Measurements from ENCODE around the gene KLHL25. TPM values are rescaled to one million over a fixed set of nuclear protein-coding genes. Genes with fewer than 3 reads are reported as not detected.

Gene KLHL25
- total RNA-seq, 1 donor, result 4.3 TPM

- no peak for TF ChIP-seq CTCF (IDR thresholded peaks at IDR 0.05; ENCODE audit: insufficient read depth, low read depth, low read length)
- no peak overlapping the region for H3K4me3 ChIP-seq (ENCODE audit: low read depth, low read length)
- DNase-seq (ENCODE audit: low read depth), result no peak
These were observed 30.0 kb downstream of the KLHL25 start for GRCh38 chr15:85764649-85765277.

GRCh38 chr15:85763673-85764633 is 30.8 kb downstream of the KLHL25 start:
- DNase-seq (ENCODE audit: low read depth), result no peak
- no peak overlapping the region for H3K4me3 ChIP-seq (ENCODE audit: low read depth, low read length)
- no peak for TF ChIP-seq CTCF (IDR thresholded peaks at IDR 0.05; ENCODE audit: insufficient read depth, low read depth, low read length)

DNA sequence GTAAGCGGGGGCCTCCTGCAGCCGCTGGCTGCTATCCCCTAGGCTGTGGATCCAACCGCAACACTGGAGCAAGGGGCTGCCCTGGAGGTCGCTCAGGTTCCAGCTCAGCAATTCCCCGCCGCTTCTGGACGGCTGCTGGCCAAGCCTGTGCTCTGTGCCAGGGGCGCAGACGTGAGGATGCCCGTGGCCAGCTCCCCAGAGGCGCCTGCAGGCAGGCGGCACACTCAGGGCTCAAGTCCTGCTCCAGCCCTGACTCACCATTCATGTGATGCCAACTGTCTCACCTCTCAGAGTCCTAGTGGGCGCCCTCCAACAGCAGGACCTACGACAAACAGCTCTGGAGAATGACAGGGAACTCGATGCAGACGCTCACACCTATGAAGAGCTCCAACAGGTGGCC is 31.6 kb downstream of the KLHL25 start:
- no peak overlapping the region for H3K4me3 ChIP-seq (ENCODE audit: low read depth, low read length)
- no peak for DNase-seq (ENCODE audit: low read depth)
- no peak for TF ChIP-seq CTCF (IDR thresholded peaks at IDR 0.05; ENCODE audit: insufficient read depth, low read depth, low read length)

DNA sequence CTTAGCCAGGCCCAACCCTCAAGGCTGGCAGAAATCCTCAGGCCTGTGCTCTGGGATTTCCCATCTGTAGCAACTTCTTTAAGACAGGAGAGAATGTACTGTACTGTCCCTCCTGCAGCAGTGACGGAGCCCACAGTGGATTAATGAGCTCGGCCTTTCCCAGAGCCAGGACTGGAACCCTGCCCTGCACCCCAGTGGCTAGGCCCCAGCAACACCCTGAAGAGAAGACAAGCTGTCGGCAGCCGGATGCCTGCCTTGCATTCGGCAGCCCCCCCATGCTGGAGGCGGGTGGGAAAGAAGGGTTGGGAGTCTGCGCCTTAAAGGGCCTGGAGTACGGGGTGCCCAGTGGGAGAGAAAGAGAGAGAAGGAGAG is 32.0 kb downstream of the KLHL25 start:
- no peak overlapping the region for H3K4me3 ChIP-seq (ENCODE audit: low read depth, low read length)
- no peak for DNase-seq (ENCODE audit: low read depth)
- TF ChIP-seq CTCF (IDR thresholded peaks at IDR 0.05; ENCODE audit: insufficient read depth, low read depth, low read length), result no peak

DNA sequence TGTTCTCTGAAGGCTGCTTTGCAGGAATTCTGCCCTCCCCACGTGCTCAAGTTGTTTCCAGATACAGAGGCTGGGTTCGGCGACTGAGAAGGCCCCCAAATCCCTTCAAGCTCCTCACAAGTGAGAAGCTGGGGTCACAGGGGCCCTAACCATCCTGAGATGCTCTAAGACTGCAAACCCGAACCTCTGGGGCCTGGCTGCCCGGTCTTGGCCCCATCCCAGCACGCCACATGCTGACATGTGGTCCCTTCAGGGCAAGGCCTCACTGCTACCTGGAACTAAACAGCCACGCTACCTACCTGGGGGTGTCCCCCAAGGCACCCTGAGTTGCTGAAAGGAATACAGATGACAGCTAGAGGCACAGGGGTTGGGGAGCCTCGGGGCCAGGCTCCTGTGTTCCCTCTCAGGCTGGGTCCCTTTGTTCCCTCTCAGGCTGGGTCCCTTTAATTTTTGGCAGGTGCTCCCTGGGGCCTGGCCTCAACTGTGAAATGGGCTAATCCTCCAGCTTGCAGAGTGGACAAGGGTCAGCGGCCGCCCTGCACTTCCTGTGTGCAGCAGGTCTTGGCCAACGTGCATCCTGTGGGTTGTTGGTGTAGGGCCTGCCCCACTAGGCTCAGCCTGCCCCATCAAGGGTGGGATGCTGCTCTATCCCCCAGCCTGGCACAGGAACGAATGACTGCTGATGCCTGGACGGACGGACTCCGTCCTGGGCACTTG is 32.5 kb downstream of the KLHL25 start:
- DNase-seq (ENCODE audit: low read depth), result no peak
- no peak overlapping the region for H3K4me3 ChIP-seq (ENCODE audit: low read depth, low read length)
- no peak for TF ChIP-seq CTCF (IDR thresholded peaks at IDR 0.05; ENCODE audit: insufficient read depth, low read depth, low read length)

GRCh38 chr15:85761635-85762034 is 33.1 kb downstream of the KLHL25 start:
- DNase-seq (ENCODE audit: low read depth), result no peak
- TF ChIP-seq CTCF (IDR thresholded peaks at IDR 0.05; ENCODE audit: insufficient read depth, low read depth, low read length), result no peak
- H3K4me3 ChIP-seq (ENCODE audit: low read depth, low read length), result no peak overlapping the region
